ENCODE measurements around the gene SMIM30. TPM values are rescaled to one million over a fixed set of nuclear protein-coding genes. Genes with fewer than 3 reads are reported as not detected.

SMIM30 gene
- total RNA-seq, 1 experiment from 2014 or later = 55.8 TPM

DNA sequence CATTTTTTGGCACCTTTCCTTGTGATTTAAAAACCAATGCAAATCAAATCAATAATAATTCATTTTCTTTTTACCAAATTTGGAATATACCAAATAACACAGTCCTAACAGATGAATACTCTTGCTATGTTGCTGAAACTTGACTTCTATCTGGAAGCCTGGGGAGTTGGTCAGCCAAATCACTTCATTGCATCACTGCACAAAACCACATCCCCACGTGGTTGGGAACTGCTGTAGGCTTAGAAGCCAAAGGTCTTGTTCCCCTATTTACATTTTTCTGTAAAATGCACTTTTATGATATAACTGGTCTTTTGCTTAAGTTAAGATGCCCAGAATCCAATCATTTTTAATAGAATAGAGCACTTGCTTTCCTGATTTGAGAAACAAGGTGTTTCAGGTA, 46.9 kb downstream of the SMIM30 start:
- no peaks in the 10 kb centered on the region for H3K27me3 ChIP-seq (ENCODE audit: insufficient read depth, low read length)
- no peak overlapping the region for H3K9ac ChIP-seq (ENCODE audit: low read length)
- no peaks in the 10 kb centered on the region for H3K79me2 ChIP-seq (ENCODE audit: insufficient read depth, low read length)
- CTCF ChIA-PET = no interaction called here
- no peak overlapping the region for H3K4me2 ChIP-seq (ENCODE audit: low read length)
- H2AFZ ChIP-seq (ENCODE audit: low read depth, low read length, poor library complexity, severe bottlenecking) = no peak overlapping the region
- BruUV-seq (replicated peaks) = no TSS peak
- POLR2A ChIA-PET = no interaction called here
- H3K4me1 ChIP-seq (ENCODE audit: control insufficient read depth in 1 of 2, insufficient read depth in 2 of 2, low read length in 2 of 2) = no peaks in the 10 kb centered on the region
- no peaks in the 10 kb centered on the region for H3K9me2 ChIP-seq (ENCODE audit: insufficient read depth)
- RAD21 ChIA-PET (ENCODE audit: low non-redundant PET in 1 of 2, low total read pairs in 2 of 2, uncharacterized antibody in 2 of 2, unreplicated experiment in 2 of 2) = no interaction called here
- no peak overlapping the region for H3K4me3 ChIP-seq (replicated peaks in 1 of 2; ENCODE audit: low read depth in 1 of 2, low read length in 2 of 2)
- ATAC-seq (no peak), DNase-seq (ENCODE audit: low read depth, low spot score) (no peak)
- no peak overlapping the region for H3K27ac ChIP-seq (ENCODE audit: low read depth, low read length)
- no peaks in the 10 kb centered on the region for H3K36me3 ChIP-seq (ENCODE audit: control insufficient read depth in 1 of 2, insufficient read depth in 2 of 2, low read length in 2 of 2)
- TF ChIP-seq ELF1 (IDR thresholded peaks at IDR 0.05; ENCODE audit: borderline replicate concordance, low read depth) = no peak
- TF ChIP-seq, protein P1, sequence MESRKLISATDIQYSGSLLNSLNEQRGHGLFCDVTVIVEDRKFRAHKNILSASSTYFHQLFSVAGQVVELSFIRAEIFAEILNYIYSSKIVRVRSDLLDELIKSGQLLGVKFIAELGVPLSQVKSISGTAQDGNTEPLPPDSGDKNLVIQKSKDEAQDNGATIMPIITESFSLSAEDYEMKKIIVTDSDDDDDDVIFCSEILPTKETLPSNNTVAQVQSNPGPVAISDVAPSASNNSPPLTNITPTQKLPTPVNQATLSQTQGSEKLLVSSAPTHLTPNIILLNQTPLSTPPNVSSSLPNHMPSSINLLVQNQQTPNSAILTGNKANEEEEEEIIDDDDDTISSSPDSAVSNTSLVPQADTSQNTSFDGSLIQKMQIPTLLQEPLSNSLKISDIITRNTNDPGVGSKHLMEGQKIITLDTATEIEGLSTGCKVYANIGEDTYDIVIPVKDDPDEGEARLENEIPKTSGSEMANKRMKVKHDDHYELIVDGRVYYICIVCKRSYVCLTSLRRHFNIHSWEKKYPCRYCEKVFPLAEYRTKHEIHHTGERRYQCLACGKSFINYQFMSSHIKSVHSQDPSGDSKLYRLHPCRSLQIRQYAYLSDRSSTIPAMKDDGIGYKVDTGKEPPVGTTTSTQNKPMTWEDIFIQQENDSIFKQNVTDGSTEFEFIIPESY (IDR thresholded peaks at IDR 0.05; ENCODE audit: extremely low read depth, insufficient replicate concordance, low read length) = no peak
- TF ChIP-seq RAD21 (IDR thresholded peaks at IDR 0.05; ENCODE audit: low read depth) = no peak
- no peak for TF ChIP-seq EGR1 (IDR thresholded peaks at IDR 0.05; ENCODE audit: low read depth)
- TF ChIP-seq POLR2A (IDR thresholded peaks at IDR 0.05; ENCODE audit: borderline replicate concordance, extremely low read depth, insufficient read depth, insufficient read length) = no peak
- TF ChIP-seq TCF7L2 (IDR thresholded peaks at IDR 0.05; ENCODE audit: borderline replicate concordance, extremely low read depth, insufficient read depth, insufficient read length) = no peak
- H3K9me3 ChIP-seq (ENCODE audit: control insufficient read depth in 1 of 2, insufficient read depth in 1 of 2, low read depth in 1 of 2, low read length in 2 of 2) = no peaks in the 10 kb centered on the region
- H4K20me1 ChIP-seq (ENCODE audit: insufficient read depth) = no peaks in the 10 kb centered on the region
- intact Hi-C loops (cut with micrococcal nuclease) = no loop called here

Other genes starting within 250 kb of the SMIM30 start
- gene GPR85, start 31.7 kb downstream of the SMIM30 start, total RNA-seq (2021; ENCODE audit: unreplicated experiment) = not detected